ENCODE measurements around the gene SLC7A10.
"Not testable (repeated sequence)": the region's sequence is repeated elsewhere in the genome, so short reads cannot be mapped to it uniquely, and the experiment has no call there.

SLC7A10 gene

GRCh38 chr19:33235996-33236350, 10.3 kb upstream of the SLC7A10 start:
- DNase-seq, result peak; percentile 70

- peak; percentile 94 for DNase-seq
Observed at GRCh38 chr19:33235269-33235995, 9.8 kb upstream of the SLC7A10 start.

- DNase-seq, result no peak
Observed at GRCh38 chr19:33234736-33235135, 9.1 kb upstream of the SLC7A10 start.

- DNase-seq, result no peak
Observed at GRCh38 chr19:33234092-33234491, 8.4 kb upstream of the SLC7A10 start.

- no peak for DNase-seq
Observed at GRCh38 chr19:33233056-33233873, 7.6 kb upstream of the SLC7A10 start.

- DNase-seq, result no peak
Observed at GRCh38 chr19:33232656-33233055, 7.0 kb upstream of the SLC7A10 start.

- DNase-seq, result no peak
Observed at GRCh38 chr19:33231511-33231910, 5.9 kb upstream of the SLC7A10 start.

- no peak for DNase-seq
Observed at GRCh38 chr19:33229962-33230361, 4.3 kb upstream of the SLC7A10 start.

- DNase-seq, result no peak
Observed at GRCh38 chr19:33227870-33228599, 2.4 kb upstream of the SLC7A10 start.

- no peak for DNase-seq
Observed at GRCh38 chr19:33227242-33227650, 1.6 kb upstream of the SLC7A10 start.

GRCh38 chr19:33226550-33227241, 1.0 kb upstream of the SLC7A10 start:
- DNase-seq, result no peak

- no peak for DNase-seq
Observed at GRCh38 chr19:33224694-33225457, 774 bp downstream of the SLC7A10 start.

- not testable (repeated sequence) for DNase-seq
Observed at GRCh38 chr19:33222255-33222654, 3.4 kb downstream of the SLC7A10 start.

GRCh38 chr19:33221638-33222037, 4.0 kb downstream of the SLC7A10 start:
- DNase-seq, result no peak

GRCh38 chr19:33220735-33221134, 4.9 kb downstream of the SLC7A10 start:
- DNase-seq, result no peak

GRCh38 chr19:33220115-33220514, 5.5 kb downstream of the SLC7A10 start:
- no peak for DNase-seq

GRCh38 chr19:33219261-33219815, 6.3 kb downstream of the SLC7A10 start:
- DNase-seq, result no peak

- no peak for DNase-seq
Observed at GRCh38 chr19:33217881-33218280, 7.8 kb downstream of the SLC7A10 start.

GRCh38 chr19:33216198-33216830, 9.3 kb downstream of the SLC7A10 start:
- DNase-seq, result no peak

- DNase-seq, result no peak
Observed at GRCh38 chr19:33215438-33216197, 10.0 kb downstream of the SLC7A10 start.

GRCh38 chr19:33214596-33214995, 11.1 kb downstream of the SLC7A10 start:
- no peak for DNase-seq

Measured in activated effector memory CD4-positive, alpha-beta T cell treated with anti-CD3 and anti-CD28 coated beads, Interleukin-2, amount 50 U/mL, for 16 hours (primary cell).